HL-60 (cell line): ENCODE results near the gene MPPED1.

Experiments used
- DNase-seq, 2 experiments: peaks; one replicate each; pipeline ENCODE4 v3.0.0-alpha.2; 2010 to 2020; ENCODE audit warnings: low read depth in 1 of 2, low spot score in 1 of 2
- H3K27ac ChIP-seq: fragments of 250-450 bp; sonication (Bioruptor Pico); replicated peaks from 2 replicates; pipeline ENCODE4 v1.5.1; 2020; ENCODE audit warnings: mild to moderate bottlenecking, moderate library complexity
- H3K27me3 ChIP-seq: fragments of 250-450 bp; sonication (Bioruptor Pico); 2 replicates; pipeline ENCODE4 v1.5.1; 2021; ENCODE audit warnings: mild to moderate bottlenecking, moderate library complexity; ENCODE audit not compliant: insufficient read depth, poor library complexity, severe bottlenecking
- H3K4me3 ChIP-seq: replicated peaks from 2 replicates; pipeline ENCODE4 v1.5.1; 2011; ENCODE audit warnings: mild to moderate bottlenecking, control low read depth, low read length; ENCODE audit not compliant: insufficient read depth
- GABPA ChIP-seq: IDR thresholded peaks from 2 replicates; pipeline ENCODE4 v1.6.1; 2012; ENCODE audit warnings: low read depth
- POLR2AphosphoS5 ChIP-seq: IDR thresholded peaks from 2 replicates; pipeline ENCODE4 v1.6.1; 2012; ENCODE audit warnings: low read depth
- SPI1 ChIP-seq: IDR thresholded peaks from 2 replicates; pipeline ENCODE4 v1.6.1; 2012; ENCODE audit warnings: low read depth, mild to moderate bottlenecking, borderline replicate concordance
- TF ChIP-seq, protein P1 (sequence below): IDR thresholded peaks from 2 replicates; pipeline ENCODE4 v1.6.1; 2012; ENCODE audit warnings: low read depth; ENCODE audit not compliant: insufficient replicate concordance
- TF ChIP-seq, protein P2 (sequence below): IDR thresholded peaks from one replicate; pipeline ENCODE4 v1.5.1; 2011; ENCODE audit warnings: low read length, control low read depth, inconsistent platforms; ENCODE audit not compliant: insufficient read depth

MPPED1 gene

DNA sequence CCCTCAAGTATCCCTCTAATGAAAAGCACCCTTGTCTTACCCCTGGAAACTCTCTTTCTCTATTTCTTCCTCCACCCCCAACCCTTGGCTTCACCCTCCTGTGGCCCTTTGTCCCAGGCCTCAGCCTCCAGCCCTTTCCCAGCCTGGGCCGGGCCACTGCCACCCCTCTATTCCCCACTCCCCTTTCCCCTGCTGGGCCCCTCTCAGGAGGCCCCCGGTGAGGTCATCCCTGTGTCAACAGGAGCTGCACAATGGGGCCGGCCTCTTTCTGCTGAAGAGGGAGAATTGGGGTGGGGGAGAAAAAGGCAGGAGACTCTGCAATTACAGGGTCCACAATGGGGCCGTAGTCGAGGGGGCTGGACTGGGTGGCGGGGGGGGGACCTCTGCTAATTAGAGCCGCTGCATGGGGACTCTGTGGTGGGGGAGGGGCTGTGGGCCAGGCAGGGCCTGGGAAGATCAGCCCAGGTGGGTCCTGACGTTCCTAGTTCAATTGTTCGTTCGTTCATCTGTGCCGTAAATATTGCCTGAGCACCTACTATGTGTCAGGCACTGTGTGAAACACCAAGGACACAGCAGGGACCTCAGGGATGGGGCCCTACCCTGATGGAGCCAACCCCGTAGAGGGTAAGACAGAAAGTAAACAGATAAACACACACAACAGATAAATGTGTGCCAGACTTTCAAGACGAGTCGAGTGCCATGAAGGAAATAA lies 18.5 kb upstream of the MPPED1 start:
- DNase-seq = no peak
- Histone ChIP-seq H3K27ac (no peak overlapping the region), H3K4me3 (no peak overlapping the region), H3K27me3 (no peaks in the 10 kb centered on the region)
- no peak for TF ChIP-seq SPI1
- TF ChIP-seq, protein P1, sequence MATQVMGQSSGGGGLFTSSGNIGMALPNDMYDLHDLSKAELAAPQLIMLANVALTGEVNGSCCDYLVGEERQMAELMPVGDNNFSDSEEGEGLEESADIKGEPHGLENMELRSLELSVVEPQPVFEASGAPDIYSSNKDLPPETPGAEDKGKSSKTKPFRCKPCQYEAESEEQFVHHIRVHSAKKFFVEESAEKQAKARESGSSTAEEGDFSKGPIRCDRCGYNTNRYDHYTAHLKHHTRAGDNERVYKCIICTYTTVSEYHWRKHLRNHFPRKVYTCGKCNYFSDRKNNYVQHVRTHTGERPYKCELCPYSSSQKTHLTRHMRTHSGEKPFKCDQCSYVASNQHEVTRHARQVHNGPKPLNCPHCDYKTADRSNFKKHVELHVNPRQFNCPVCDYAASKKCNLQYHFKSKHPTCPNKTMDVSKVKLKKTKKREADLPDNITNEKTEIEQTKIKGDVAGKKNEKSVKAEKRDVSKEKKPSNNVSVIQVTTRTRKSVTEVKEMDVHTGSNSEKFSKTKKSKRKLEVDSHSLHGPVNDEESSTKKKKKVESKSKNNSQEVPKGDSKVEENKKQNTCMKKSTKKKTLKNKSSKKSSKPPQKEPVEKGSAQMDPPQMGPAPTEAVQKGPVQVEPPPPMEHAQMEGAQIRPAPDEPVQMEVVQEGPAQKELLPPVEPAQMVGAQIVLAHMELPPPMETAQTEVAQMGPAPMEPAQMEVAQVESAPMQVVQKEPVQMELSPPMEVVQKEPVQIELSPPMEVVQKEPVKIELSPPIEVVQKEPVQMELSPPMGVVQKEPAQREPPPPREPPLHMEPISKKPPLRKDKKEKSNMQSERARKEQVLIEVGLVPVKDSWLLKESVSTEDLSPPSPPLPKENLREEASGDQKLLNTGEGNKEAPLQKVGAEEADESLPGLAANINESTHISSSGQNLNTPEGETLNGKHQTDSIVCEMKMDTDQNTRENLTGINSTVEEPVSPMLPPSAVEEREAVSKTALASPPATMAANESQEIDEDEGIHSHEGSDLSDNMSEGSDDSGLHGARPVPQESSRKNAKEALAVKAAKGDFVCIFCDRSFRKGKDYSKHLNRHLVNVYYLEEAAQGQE = no peak
- TF ChIP-seq GABPA = no peak
- TF ChIP-seq, protein P2, sequence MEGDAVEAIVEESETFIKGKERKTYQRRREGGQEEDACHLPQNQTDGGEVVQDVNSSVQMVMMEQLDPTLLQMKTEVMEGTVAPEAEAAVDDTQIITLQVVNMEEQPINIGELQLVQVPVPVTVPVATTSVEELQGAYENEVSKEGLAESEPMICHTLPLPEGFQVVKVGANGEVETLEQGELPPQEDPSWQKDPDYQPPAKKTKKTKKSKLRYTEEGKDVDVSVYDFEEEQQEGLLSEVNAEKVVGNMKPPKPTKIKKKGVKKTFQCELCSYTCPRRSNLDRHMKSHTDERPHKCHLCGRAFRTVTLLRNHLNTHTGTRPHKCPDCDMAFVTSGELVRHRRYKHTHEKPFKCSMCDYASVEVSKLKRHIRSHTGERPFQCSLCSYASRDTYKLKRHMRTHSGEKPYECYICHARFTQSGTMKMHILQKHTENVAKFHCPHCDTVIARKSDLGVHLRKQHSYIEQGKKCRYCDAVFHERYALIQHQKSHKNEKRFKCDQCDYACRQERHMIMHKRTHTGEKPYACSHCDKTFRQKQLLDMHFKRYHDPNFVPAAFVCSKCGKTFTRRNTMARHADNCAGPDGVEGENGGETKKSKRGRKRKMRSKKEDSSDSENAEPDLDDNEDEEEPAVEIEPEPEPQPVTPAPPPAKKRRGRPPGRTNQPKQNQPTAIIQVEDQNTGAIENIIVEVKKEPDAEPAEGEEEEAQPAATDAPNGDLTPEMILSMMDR = no peak
- no peak for TF ChIP-seq POLR2AphosphoS5

DNA sequence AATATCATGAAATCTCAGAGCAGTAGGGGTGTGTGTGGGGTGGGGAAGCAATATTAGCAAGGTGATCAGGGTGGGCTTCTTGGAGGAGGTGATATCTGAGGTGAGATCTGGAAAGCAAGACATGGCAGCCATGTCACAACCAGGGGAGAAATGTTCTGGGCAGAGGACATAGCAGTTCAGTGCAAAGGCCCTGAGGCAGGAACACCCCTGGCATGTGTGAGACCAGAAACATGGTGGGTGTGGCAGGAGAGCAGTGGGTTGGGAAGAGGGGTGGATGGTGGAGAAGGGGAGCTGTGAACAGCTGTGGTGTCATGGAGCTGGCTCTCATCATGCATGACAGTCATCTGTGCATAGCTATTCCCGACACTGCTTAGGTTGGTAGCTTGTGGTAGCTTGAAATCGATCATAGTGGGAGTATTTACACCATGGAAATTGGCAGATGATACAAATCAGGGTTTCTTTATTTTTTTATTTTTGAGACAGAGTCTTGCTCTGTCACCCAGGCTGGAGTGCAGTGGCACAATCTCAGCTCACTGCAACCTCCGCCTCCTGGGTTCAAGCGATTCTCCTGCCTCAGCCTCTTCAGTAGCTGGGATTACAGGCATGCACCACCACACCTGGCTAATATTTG lies 17.9 kb upstream of the MPPED1 start:
- no peak overlapping the region for H3K27ac ChIP-seq
- no peak for TF ChIP-seq GABPA
- no peak for TF ChIP-seq POLR2AphosphoS5
- TF ChIP-seq SPI1 = no peak
- TF ChIP-seq, protein P2 = no peak
- TF ChIP-seq, protein P1 = no peak
- no peak for DNase-seq
- no peaks in the 10 kb centered on the region for H3K27me3 ChIP-seq
- H3K4me3 ChIP-seq = no peak overlapping the region

DNA sequence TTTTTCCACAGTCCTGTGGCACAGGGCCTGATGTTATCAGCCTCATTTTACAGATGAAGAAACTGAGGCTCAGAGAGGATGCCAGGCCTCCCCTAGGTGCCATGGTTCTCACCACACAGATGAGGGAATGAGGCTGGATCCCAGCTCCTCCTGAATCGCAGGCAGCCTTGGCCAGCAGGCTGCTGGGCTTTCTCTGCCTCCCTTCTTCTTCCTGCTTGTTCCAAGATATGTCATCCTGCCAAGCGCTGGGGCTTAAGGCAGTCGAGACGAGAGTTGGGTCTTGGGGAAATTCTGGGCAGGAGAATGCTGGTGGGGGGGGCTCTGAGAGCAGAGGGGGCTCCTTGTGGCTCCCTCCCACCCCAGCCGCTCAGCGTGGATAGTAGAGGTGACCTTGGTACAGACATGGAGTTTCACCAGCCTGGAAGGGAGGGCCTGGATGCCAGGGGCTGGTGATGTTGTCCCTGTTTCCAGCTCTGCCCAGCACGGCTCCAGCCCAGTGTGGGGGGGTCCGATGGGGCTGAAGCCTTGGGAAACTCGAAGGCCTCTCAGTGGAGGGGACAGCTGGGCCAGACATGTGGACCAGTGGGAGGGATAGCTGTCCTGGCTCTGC lies 16.6 kb upstream of the MPPED1 start:
- no peak for TF ChIP-seq POLR2AphosphoS5
- TF ChIP-seq, protein P2 = no peak
- TF ChIP-seq, protein P1 = no peak
- no peak for TF ChIP-seq GABPA
- no peak for TF ChIP-seq SPI1

More for the DNA sequence above, 16.6 kb upstream of the MPPED1 start:
- H3K27ac ChIP-seq = no peak overlapping the region
- no peaks in the 10 kb centered on the region for H3K27me3 ChIP-seq
- DNase-seq = no peak
- no peak overlapping the region for H3K4me3 ChIP-seq
